Muscle of leg (tissue), 11 donors: ENCODE results near the gene NPAS2. TPM values are rescaled to one million over a fixed set of nuclear protein-coding genes. Genes with fewer than 3 reads are reported as not detected.

ENCODE experiments used
- DNase-seq: peaks from one replicate; pipeline ENCODE4 v3.0.0; 2013
- H3K27ac ChIP-seq: one replicate; pipeline ENCODE4 v1.5.1; 2013; ENCODE audit warnings: mild to moderate bottlenecking, low read length, control low read depth
- H3K27me3 ChIP-seq: one replicate; pipeline ENCODE4 v1.6.1; 2013; ENCODE audit warnings: low read length; ENCODE audit not compliant: control insufficient read depth, insufficient read depth
- H3K36me3 ChIP-seq: one replicate; pipeline ENCODE4 v1.6.1; 2013; ENCODE audit warnings: low read length; ENCODE audit not compliant: control insufficient read depth, insufficient read depth
- H3K4me1 ChIP-seq: one replicate; pipeline ENCODE4 v1.6.1; 2013; ENCODE audit warnings: low read length; ENCODE audit not compliant: control insufficient read depth, insufficient read depth
- H3K4me3 ChIP-seq: one replicate; pipeline ENCODE4 v1.5.1; 2013; ENCODE audit warnings: low read length, control low read depth
- H3K9me3 ChIP-seq: replicated peaks from 2 replicates; pipeline ENCODE4 v1.6.1; 2013; ENCODE audit warnings: low read depth, low read length; ENCODE audit not compliant: control insufficient read depth
- WGBS: methylation state at CpG from one replicate; pipeline ENCODE4 v1.1.5; 2013; ENCODE audit warnings: missing lambda C conversion rate; ENCODE audit not compliant: insufficient coverage; 5-methylcytosine and 5-hydroxymethylcytosine counted together
- polyA plus RNA-seq, 8 donors: library from polyadenylated mRNA; unstranded; fragments of 120-200 nt; gene quantifications; one replicate each; pipeline versions ENCODE4 v1.2.1 to v1.2.3, GENCODE V29; 2013; ENCODE audit warnings: inconsistent platforms in 1 of 8, low replicate concordance in 1 of 8; ENCODE audit not compliant: insufficient read length in 8 of 8, insufficient read depth in 1 of 8
- total RNA-seq: library from RNA; stranded (reverse); fragments of 120-200 nt; gene quantifications from one replicate; pipeline ENCODE4 v1.2.4, GENCODE V29; 2013

The NPAS2 gene
- total and polyA plus RNA-seq, 9 donors, result 2.9 to 18.5 (median 8.9) TPM

- H3K27ac ChIP-seq, result no peak overlapping the region
- H3K9me3 ChIP-seq, result no peaks in the 10 kb centered on the region
- H3K4me1 ChIP-seq, result peaks cover 22% of the 10 kb centered on the region
- H3K27me3 ChIP-seq, result no peaks in the 10 kb centered on the region
- peaks cover 8% of the 10 kb centered on the region for H3K36me3 ChIP-seq
- 73% methylated on average over 13 of the region's 19 CpGs for WGBS
- no peak overlapping the region for H3K4me3 ChIP-seq
- DNase-seq, result peak; percentile 27
These were observed 156.9 kb downstream of the NPAS2 start for GRCh38 chr2:100976645-100977391.

GRCh38 chr2:100977511-100977910, 157.6 kb downstream of the NPAS2 start:
- Histone ChIP-seq H3K27ac (peak overlapping the region; percentile 15), H3K4me3 (no peak overlapping the region), H3K27me3 (no peaks in the 10 kb centered on the region), H3K36me3 (peaks cover 8% of the 10 kb centered on the region), H3K4me1 (peaks cover 20% of the 10 kb centered on the region), H3K9me3 (no peaks in the 10 kb centered on the region)
- WGBS, result 85% methylated on average over 11 of the region's 12 CpGs
- no peak for DNase-seq

- 32% methylated on average over 12 of the region's 16 CpGs for WGBS
- H3K27ac ChIP-seq, result peak overlapping the region; percentile 78
- peaks cover 10% of the 10 kb centered on the region for H3K36me3 ChIP-seq
- H3K4me1 ChIP-seq, result peaks cover 20% of the 10 kb centered on the region
- peak; percentile 62 for DNase-seq
- H3K4me3 ChIP-seq, result no peak overlapping the region
- no peaks in the 10 kb centered on the region for H3K9me3 ChIP-seq
- H3K27me3 ChIP-seq, result no peaks in the 10 kb centered on the region
These were observed 158.7 kb downstream of the NPAS2 start for GRCh38 chr2:100978582-100979191.

- Histone ChIP-seq H3K4me1 (peaks cover 20% of the 10 kb centered on the region), H3K9me3 (no peaks in the 10 kb centered on the region), H3K27me3 (no peaks in the 10 kb centered on the region), H3K4me3 (no peak overlapping the region), H3K36me3 (peaks cover 10% of the 10 kb centered on the region), H3K27ac (no peak overlapping the region)
- no peak for DNase-seq
- 92% methylated on average over 8 of the region's 12 CpGs for WGBS
These were observed 160.1 kb downstream of the NPAS2 start for GRCh38 chr2:100980046-100980445.

- 71% methylated on average over 1 of the region's 2 CpGs for WGBS
- DNase-seq, result no peak
- Histone ChIP-seq H3K9me3 (no peaks in the 10 kb centered on the region), H3K27ac (no peak overlapping the region), H3K36me3 (peaks cover 10% of the 10 kb centered on the region), H3K4me3 (no peak overlapping the region), H3K4me1 (peaks cover 20% of the 10 kb centered on the region), H3K27me3 (no peaks in the 10 kb centered on the region)
These were observed 161.1 kb downstream of the NPAS2 start for GRCh38 chr2:100981011-100981410.

- no peak overlapping the region for H3K4me3 ChIP-seq
- 79% methylated on average over 6 of the region's 8 CpGs for WGBS
- peaks cover 8% of the 10 kb centered on the region for H3K36me3 ChIP-seq
- no peaks in the 10 kb centered on the region for H3K27me3 ChIP-seq
- H3K4me1 ChIP-seq, result peaks cover 6% of the 10 kb centered on the region
- DNase-seq, result no peak
- no peak overlapping the region for H3K27ac ChIP-seq
- no peaks in the 10 kb centered on the region for H3K9me3 ChIP-seq
These were observed 162.5 kb downstream of the NPAS2 start for GRCh38 chr2:100982431-100982861.

GRCh38 chr2:100983201-100983600, 163.3 kb downstream of the NPAS2 start:
- DNase-seq, result no peak
- Histone ChIP-seq H3K27me3 (no peaks in the 10 kb centered on the region), H3K36me3 (peaks cover 6% of the 10 kb centered on the region), H3K27ac (no peak overlapping the region), H3K9me3 (no peaks in the 10 kb centered on the region), H3K4me1 (peaks cover 5% of the 10 kb centered on the region), H3K4me3 (no peak overlapping the region)
- 90% methylated on average over 6 of the region's 12 CpGs for WGBS

GRCh38 chr2:100983684-100984310, 163.9 kb downstream of the NPAS2 start:
- Histone ChIP-seq H3K27me3 (no peaks in the 10 kb centered on the region), H3K36me3 (peaks cover 4% of the 10 kb centered on the region), H3K4me1 (peaks cover 2% of the 10 kb centered on the region), H3K9me3 (no peaks in the 10 kb centered on the region), H3K27ac (no peak overlapping the region), H3K4me3 (no peak overlapping the region)
- 74% methylated on average over 4 of the region's 11 CpGs for WGBS
- peak; percentile 51 for DNase-seq

GRCh38 chr2:100984892-100985307, 165.0 kb downstream of the NPAS2 start:
- Histone ChIP-seq H3K9me3 (no peaks in the 10 kb centered on the region), H3K27me3 (no peaks in the 10 kb centered on the region), H3K4me3 (no peak overlapping the region), H3K4me1 (no peaks in the 10 kb centered on the region), H3K36me3 (peaks cover 4% of the 10 kb centered on the region), H3K27ac (no peak overlapping the region)
- 28% methylated on average over 7 of the region's 7 CpGs for WGBS
- peak; percentile 80 for DNase-seq

- H3K9me3 ChIP-seq, result no peaks in the 10 kb centered on the region
- peaks cover 2% of the 10 kb centered on the region for H3K36me3 ChIP-seq
- no peaks in the 10 kb centered on the region for H3K27me3 ChIP-seq
- no peak for DNase-seq
- H3K4me3 ChIP-seq, result no peak overlapping the region
- no peak overlapping the region for H3K27ac ChIP-seq
- 72% methylated on average over 10 of the region's 11 CpGs for WGBS
- H3K4me1 ChIP-seq, result no peaks in the 10 kb centered on the region
These were observed 166.2 kb downstream of the NPAS2 start for GRCh38 chr2:100986157-100986556.
